ENCODE measurements around the gene GNG4.
"Not testable (repeated sequence)": the region's sequence is repeated elsewhere in the genome, so short reads cannot be mapped to it uniquely, and the experiment has no call there.

The GNG4 gene

GRCh38 chr1:235624721-235625333 is 24.8 kb downstream of the GNG4 start:
- CTCF ChIA-PET = interaction anchor here (1.3 kb wide), 1 partner anchor 24 kb away, joined by 3 read pairs; no protein-coding TSS in a partner anchor
- H3K4me3 Mint-ChIP-seq = no peak overlapping the region
- no peaks in the 10 kb centered on the region for H3K9me3 Mint-ChIP-seq
- H3K36me3 Mint-ChIP-seq = no peaks in the 10 kb centered on the region
- peaks cover 55% of the 10 kb centered on the region for H3K27me3 Mint-ChIP-seq
- DNase-seq = no peak
- H3K27ac Mint-ChIP-seq = no peak overlapping the region
- peaks cover 12% of the 10 kb centered on the region for H3K4me1 Mint-ChIP-seq

GRCh38 chr1:235622936-235623779 is 26.4 kb downstream of the GNG4 start:
- Mint-ChIP-seq H3K27ac (no peak overlapping the region), H3K36me3 (no peaks in the 10 kb centered on the region), H3K9me3 (no peaks in the 10 kb centered on the region), H3K4me1 (peaks cover 12% of the 10 kb centered on the region), H3K4me3 (no peak overlapping the region), H3K27me3 (peaks cover 50% of the 10 kb centered on the region)
- CTCF ChIA-PET = interaction anchor here (1.3 kb wide), 1 partner anchor 23 kb away, joined by 3 read pairs; no protein-coding TSS in a partner anchor
- DNase-seq = no peak

- peak overlapping the region; percentile 37 for H3K27ac Mint-ChIP-seq
- H3K27me3 Mint-ChIP-seq = peaks cover 48% of the 10 kb centered on the region
- CTCF ChIA-PET = interaction anchor here (1.2 kb wide), 3 partner anchors 11 to 104 kb away, joined by 3 to 5 read pairs (median 3); no protein-coding TSS in a partner anchor
- H3K9me3 Mint-ChIP-seq, H3K4me1 Mint-ChIP-seq, H3K36me3 Mint-ChIP-seq, H3K4me3 Mint-ChIP-seq, DNase-seq: not testable (repeated sequence)
Observed at GRCh38 chr1:235619149-235619548, 30.4 kb downstream of the GNG4 start.

GRCh38 chr1:235617808-235618207 is 31.8 kb downstream of the GNG4 start:
- CTCF ChIA-PET = interaction anchor here (0.6 kb wide), 1 partner anchor 16 kb away, joined by 3 read pairs; no protein-coding TSS in a partner anchor
- DNase-seq = no peak

GRCh38 chr1:235617140-235617539 is 32.4 kb downstream of the GNG4 start:
- H3K9me3 Mint-ChIP-seq = no peaks in the 10 kb centered on the region
- no peak for DNase-seq
- H3K4me1 Mint-ChIP-seq = no peaks in the 10 kb centered on the region
- CTCF ChIA-PET = no interaction called here
- no peaks in the 10 kb centered on the region for H3K36me3 Mint-ChIP-seq
- H3K27me3 Mint-ChIP-seq = peaks cover 30% of the 10 kb centered on the region
- no peak overlapping the region for H3K4me3 Mint-ChIP-seq
- no peak overlapping the region for H3K27ac Mint-ChIP-seq

More at GRCh38 chr1:235617808-235618207, 31.8 kb downstream of the GNG4 start:
- no peaks in the 10 kb centered on the region for H3K9me3 Mint-ChIP-seq
- no peak overlapping the region for H3K27ac Mint-ChIP-seq
- no peak overlapping the region for H3K4me3 Mint-ChIP-seq
- H3K36me3 Mint-ChIP-seq = no peaks in the 10 kb centered on the region
- peaks cover 34% of the 10 kb centered on the region for H3K27me3 Mint-ChIP-seq
- H3K4me1 Mint-ChIP-seq = no peaks in the 10 kb centered on the region

- H3K27me3 Mint-ChIP-seq = peaks cover 31% of the 10 kb centered on the region
- H3K27ac Mint-ChIP-seq = no peak overlapping the region
- no peaks in the 10 kb centered on the region for H3K36me3 Mint-ChIP-seq
- no peaks in the 10 kb centered on the region for H3K4me1 Mint-ChIP-seq
- CTCF ChIA-PET = interaction anchor here (1.1 kb wide), 1 partner anchor 15 kb away, joined by 5 read pairs; no protein-coding TSS in a partner anchor
- H3K9me3 Mint-ChIP-seq = no peaks in the 10 kb centered on the region
- H3K4me3 Mint-ChIP-seq = no peak overlapping the region
- no peak for DNase-seq
Observed at GRCh38 chr1:235614442-235614954, 35.1 kb downstream of the GNG4 start.

- Mint-ChIP-seq H3K4me1 (no peaks in the 10 kb centered on the region), H3K27me3 (peaks cover 31% of the 10 kb centered on the region), H3K4me3 (no peak overlapping the region), H3K27ac (no peak overlapping the region), H3K9me3 (no peaks in the 10 kb centered on the region), H3K36me3 (no peaks in the 10 kb centered on the region)
- CTCF ChIA-PET = interaction anchor here (0.8 to 1.1 kb wide), 2 partner anchors 13 to 207 kb away, joined by 3 to 4 read pairs; no protein-coding TSS in a partner anchor
- DNase-seq = no peak
Observed at GRCh38 chr1:235613602-235614001, 36.0 kb downstream of the GNG4 start.

GRCh38 chr1:235612761-235613160 is 36.8 kb downstream of the GNG4 start:
- H3K27ac Mint-ChIP-seq = no peak overlapping the region
- no peaks in the 10 kb centered on the region for H3K9me3 Mint-ChIP-seq
- H3K27me3 Mint-ChIP-seq = peaks cover 31% of the 10 kb centered on the region
- no peaks in the 10 kb centered on the region for H3K4me1 Mint-ChIP-seq
- no peaks in the 10 kb centered on the region for H3K36me3 Mint-ChIP-seq
- CTCF ChIA-PET = no interaction called here
- no peak overlapping the region for H3K4me3 Mint-ChIP-seq
- no peak for DNase-seq

- Mint-ChIP-seq H3K4me3 (no peak overlapping the region), H3K4me1 (no peaks in the 10 kb centered on the region), H3K36me3 (no peaks in the 10 kb centered on the region), H3K27ac (no peak overlapping the region), H3K27me3 (peaks cover 13% of the 10 kb centered on the region), H3K9me3 (no peaks in the 10 kb centered on the region)
- no peak for DNase-seq
- CTCF ChIA-PET = interaction anchor here (2.5 kb wide), 1 partner anchor 9 kb away, joined by 14 read pairs; no protein-coding TSS in a partner anchor
Observed at GRCh38 chr1:235610157-235610556, 39.4 kb downstream of the GNG4 start.

GRCh38 chr1:235608278-235608677 is 41.3 kb downstream of the GNG4 start:
- H3K4me1 Mint-ChIP-seq = no peaks in the 10 kb centered on the region
- H3K4me3 Mint-ChIP-seq = no peak overlapping the region
- H3K27ac Mint-ChIP-seq = no peak overlapping the region
- DNase-seq = no peak
- H3K36me3 Mint-ChIP-seq = no peaks in the 10 kb centered on the region
- H3K27me3 Mint-ChIP-seq = peaks cover 7% of the 10 kb centered on the region
- CTCF ChIA-PET = interaction anchor here (2.5 kb wide), 1 partner anchor 7 kb away, joined by 14 read pairs; no protein-coding TSS in a partner anchor
- H3K9me3 Mint-ChIP-seq = no peaks in the 10 kb centered on the region

- no peaks in the 10 kb centered on the region for H3K4me1 Mint-ChIP-seq
- DNase-seq = no peak
- H3K27me3 Mint-ChIP-seq = peaks cover 7% of the 10 kb centered on the region
- no peaks in the 10 kb centered on the region for H3K36me3 Mint-ChIP-seq
- no peaks in the 10 kb centered on the region for H3K9me3 Mint-ChIP-seq
- CTCF ChIA-PET = no interaction called here
- H3K4me3 Mint-ChIP-seq = no peak overlapping the region
- H3K27ac Mint-ChIP-seq = no peak overlapping the region
Observed at GRCh38 chr1:235607284-235607683, 42.3 kb downstream of the GNG4 start.

- H3K27ac Mint-ChIP-seq = no peak overlapping the region
- peak; percentile 46 for DNase-seq
- H3K27me3 Mint-ChIP-seq = peaks cover 12% of the 10 kb centered on the region
Observed at GRCh38 chr1:235601104-235601503, 48.5 kb downstream of the GNG4 start.

GRCh38 chr1:235599536-235599935 is 50.0 kb downstream of the GNG4 start:
- Mint-ChIP-seq H3K4me1 (no peaks in the 10 kb centered on the region), H3K9me3 (no peaks in the 10 kb centered on the region), H3K4me3 (no peak overlapping the region), H3K27ac (no peak overlapping the region), H3K27me3 (peaks cover 21% of the 10 kb centered on the region), H3K36me3 (no peaks in the 10 kb centered on the region)
- CTCF ChIA-PET = interaction anchor here (0.6 to 3.2 kb wide), 9 partner anchors 7 to 954 kb away, joined by 3 to 15 read pairs (median 4); no protein-coding TSS in a partner anchor
- DNase-seq = no peak

More at GRCh38 chr1:235601104-235601503, 48.5 kb downstream of the GNG4 start:
- CTCF ChIA-PET = interaction anchor here (0.5 to 3.2 kb wide), 24 partner anchors 9 to 242 kb away, joined by 3 to 15 read pairs (median 4); no protein-coding TSS in a partner anchor
- Mint-ChIP-seq H3K4me3 (no peak overlapping the region), H3K9me3 (no peaks in the 10 kb centered on the region), H3K4me1 (no peaks in the 10 kb centered on the region), H3K36me3 (no peaks in the 10 kb centered on the region)
